Hair follicle dermal papilla cell (primary cell): ENCODE results near the gene TRIM48. TPM values are rescaled to one million over a fixed set of nuclear protein-coding genes. Genes with fewer than 3 reads are reported as not detected.

Experiments
- small RNA-seq: library from RNA; depleted of rRNA; stranded (forward); fragments of <200 nt; gene quantifications from one replicate; pipeline ENCODE3, GENCODE V24; 2012
- total RNA-seq: library from RNA; depleted of rRNA; stranded (reverse); fragments of >200 nt; gene quantifications from 2 replicates; pipeline ENCODE4 v1.2.3, GENCODE V29; 2012

The TRIM48 gene
- total RNA-seq, result not detected in 2 replicates

GRCh38 chr11:55261855-55262254, at the start of gene TRIM48:
TRIM48 (plus strand) TSS chr11:55262155; CDS start chr11:55262268, 113 bp downstream.

Small RNA genes within 50 kb of the gene (small RNA-seq; reads per million reads assigned to genes)
- not detected for gene AP005597.4

Other genes with a start within 250 kb of the TRIM48 start
- not detected in 2 replicates for gene OR4A16, start 81.0 kb downstream of the TRIM48 start, total RNA-seq
- gene OR4A15, start 105.8 kb downstream of the TRIM48 start, total RNA-seq, result not detected in 2 replicates